Activated CD8-positive, alpha-beta memory T cell treated with anti-CD3 and anti-CD28 coated beads for 24 hours (primary cell): Measurements from ENCODE around the gene PLEKHO2.

ENCODE experiments used
- DNase-seq: peaks from one replicate; pipeline ENCODE4 v3.0.0-alpha.2; 2020

Gene PLEKHO2

GRCh38 chr15:64895285-64896065, 53.8 kb downstream of the PLEKHO2 start:
- DNase-seq = peak; percentile 71

DNA sequence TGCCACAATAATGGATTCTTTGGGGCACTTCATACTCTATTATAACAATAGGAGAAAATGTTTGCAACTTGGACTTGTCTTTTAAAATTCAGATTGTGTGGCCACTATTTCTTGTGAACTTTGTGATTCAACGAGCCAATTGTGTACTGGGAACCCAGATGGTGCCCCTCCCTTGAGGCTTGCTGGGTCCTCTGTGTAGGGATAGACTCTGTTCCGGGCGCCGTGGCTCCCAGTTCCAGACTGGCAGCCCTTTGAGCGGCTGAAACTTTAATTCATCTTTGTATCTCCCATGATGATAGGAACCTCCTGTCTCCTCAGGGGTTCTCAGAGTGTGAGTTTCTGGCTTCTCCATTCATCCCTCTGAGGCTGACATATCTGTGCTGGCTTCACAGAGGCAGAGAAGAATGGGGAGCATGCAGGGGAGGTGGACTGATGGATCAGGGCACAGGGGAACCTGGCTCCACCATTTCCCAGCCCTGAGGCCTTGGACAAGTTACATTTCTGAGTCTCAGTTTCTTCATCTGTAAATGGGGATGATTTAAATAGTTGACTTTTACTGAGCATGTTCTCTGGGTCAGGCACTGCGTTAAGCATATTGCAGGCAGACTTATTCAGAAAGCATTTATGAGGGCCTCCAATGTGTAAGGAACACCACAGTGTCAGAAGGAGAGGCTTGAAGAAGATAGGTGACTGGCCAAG, 54.8 kb downstream of the PLEKHO2 start:
- no peak for DNase-seq

DNA sequence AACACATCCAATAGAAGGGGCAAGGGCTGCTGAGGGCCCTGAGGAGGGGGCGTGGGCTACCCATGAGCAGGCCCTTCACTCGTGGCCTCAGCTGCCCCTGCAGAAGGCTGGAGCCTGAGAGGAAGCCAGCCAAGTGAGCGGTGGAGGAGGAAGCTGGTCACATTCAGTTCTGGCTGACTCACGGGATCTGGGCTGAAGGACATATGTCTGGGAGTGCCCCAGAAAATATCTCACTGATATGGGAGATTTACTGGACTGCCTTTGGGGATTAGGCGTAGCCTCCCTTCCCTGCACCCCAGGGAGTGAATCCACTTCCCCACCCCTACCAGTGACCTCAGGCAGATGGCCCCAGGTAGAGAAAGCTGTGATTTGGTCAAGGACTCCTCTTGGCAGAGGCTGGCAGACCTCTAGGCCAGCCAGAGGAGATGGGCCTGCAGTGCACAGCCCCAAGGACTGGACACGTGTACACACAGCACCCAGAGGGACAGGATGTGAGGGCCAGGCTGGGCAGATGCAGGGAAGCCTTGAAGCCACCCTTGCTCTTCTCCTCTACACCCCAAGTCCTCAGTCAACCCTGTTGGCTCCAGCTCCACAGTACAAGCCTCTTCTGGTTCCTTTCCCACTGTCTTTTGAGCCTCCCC, 55.8 kb downstream of the PLEKHO2 start:
- no peak for DNase-seq

- DNase-seq = no peak
Observed at GRCh38 chr15:64898406-64898805, 56.7 kb downstream of the PLEKHO2 start.

DNA sequence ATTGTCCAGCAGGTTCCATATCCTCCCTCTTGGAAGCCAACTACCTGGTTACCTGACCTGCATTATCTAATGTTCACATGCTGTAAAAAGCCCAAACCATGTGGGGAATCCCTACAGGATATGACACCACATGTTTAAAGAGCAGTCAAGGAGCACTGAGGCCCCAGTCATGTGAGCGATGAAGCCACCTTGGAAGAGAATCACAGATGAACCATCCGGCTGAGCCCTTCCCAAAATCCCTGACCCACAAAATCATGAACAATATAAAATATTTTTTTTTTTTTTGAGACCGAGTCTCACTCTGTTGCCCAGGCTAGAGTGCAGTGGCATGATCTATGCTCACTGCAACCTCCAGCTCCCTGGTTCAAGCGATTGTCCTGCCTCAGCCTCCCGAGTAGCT, 59.4 kb downstream of the PLEKHO2 start:
- DNase-seq = no peak

GRCh38 chr15:64901914-64902313, 60.2 kb downstream of the PLEKHO2 start:
- no peak for DNase-seq

- no peak for DNase-seq
Observed at GRCh38 chr15:64902863-64903262, 61.1 kb downstream of the PLEKHO2 start.

- no peak for DNase-seq
Observed at GRCh38 chr15:64903326-64903950, 61.7 kb downstream of the PLEKHO2 start.

DNA sequence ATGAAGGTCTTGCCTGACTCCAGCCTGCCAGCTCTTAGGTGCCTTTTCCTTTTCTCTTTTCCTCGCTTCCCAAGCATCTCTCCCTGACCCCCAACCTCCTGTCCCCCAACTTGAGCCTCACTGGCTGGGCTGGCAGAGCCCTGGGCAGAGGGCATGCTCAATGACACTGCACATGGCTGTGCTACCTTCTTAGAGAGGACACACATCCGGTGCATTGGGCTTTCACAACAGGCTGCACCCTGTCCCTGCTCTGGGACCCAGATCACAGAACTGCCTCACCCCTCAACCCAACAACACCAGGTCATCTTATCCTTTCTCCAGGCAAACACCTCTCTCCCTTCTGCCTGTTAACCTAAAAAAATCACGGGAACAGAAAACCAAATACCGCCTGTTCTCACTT, 62.5 kb downstream of the PLEKHO2 start:
- DNase-seq = no peak

- peak; percentile 91 for DNase-seq
Observed at GRCh38 chr15:64905119-64905831, 63.6 kb downstream of the PLEKHO2 start.

GRCh38 chr15:64905941-64906340, 64.2 kb downstream of the PLEKHO2 start:
- no peak for DNase-seq

DNA sequence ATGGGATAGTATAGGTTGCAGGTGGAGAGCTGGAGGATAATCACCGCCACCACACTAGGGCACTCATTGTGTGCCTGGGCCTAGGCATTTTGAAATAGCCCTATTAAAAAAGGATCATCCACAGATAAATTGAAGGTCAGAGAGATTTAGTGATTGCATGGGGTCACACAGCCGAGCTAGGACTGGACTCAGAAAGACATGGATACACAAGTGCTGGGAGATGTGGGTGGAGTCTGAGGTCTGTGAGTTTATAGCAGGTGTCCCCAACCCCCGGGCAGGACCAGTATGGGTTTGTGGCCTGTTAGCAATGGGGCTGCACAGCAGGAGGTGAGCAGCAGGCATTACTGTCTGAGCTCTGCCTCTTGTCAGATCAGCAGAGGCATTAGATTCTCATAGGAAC, 64.7 kb downstream of the PLEKHO2 start:
- no peak for DNase-seq

DNA sequence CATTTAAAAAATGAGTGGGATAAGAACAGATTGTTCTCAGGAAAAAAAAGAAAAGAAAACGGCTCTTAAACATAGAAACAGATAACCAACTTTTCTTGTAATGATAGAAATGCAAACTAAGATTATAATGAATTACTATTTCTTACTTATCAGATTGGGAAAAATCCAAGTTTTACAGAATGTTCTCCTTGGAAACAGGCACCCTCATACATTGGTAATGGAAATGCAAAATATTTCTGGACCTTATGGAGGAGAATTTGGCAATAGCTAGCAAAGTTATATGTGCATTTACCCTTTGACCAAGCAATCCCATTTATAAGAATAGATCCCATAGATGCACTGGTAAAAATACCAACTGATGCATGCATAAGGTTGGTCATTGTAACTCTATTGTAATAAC, 66.3 kb downstream of the PLEKHO2 start:
- DNase-seq = no peak

GRCh38 chr15:64909546-64909945, 67.8 kb downstream of the PLEKHO2 start:
- no peak for DNase-seq

GRCh38 chr15:64911311-64912186, 69.8 kb downstream of the PLEKHO2 start, which contains the start of gene ANKDD1A:
ANKDD1A (plus strand) TSS chr15:64911902; CDS start chr15:64911931, 29 bp downstream.
- peak; percentile 72 for DNase-seq

GRCh38 chr15:64912379-64913325, 70.9 kb downstream of the PLEKHO2 start:
- no peak for DNase-seq

DNA sequence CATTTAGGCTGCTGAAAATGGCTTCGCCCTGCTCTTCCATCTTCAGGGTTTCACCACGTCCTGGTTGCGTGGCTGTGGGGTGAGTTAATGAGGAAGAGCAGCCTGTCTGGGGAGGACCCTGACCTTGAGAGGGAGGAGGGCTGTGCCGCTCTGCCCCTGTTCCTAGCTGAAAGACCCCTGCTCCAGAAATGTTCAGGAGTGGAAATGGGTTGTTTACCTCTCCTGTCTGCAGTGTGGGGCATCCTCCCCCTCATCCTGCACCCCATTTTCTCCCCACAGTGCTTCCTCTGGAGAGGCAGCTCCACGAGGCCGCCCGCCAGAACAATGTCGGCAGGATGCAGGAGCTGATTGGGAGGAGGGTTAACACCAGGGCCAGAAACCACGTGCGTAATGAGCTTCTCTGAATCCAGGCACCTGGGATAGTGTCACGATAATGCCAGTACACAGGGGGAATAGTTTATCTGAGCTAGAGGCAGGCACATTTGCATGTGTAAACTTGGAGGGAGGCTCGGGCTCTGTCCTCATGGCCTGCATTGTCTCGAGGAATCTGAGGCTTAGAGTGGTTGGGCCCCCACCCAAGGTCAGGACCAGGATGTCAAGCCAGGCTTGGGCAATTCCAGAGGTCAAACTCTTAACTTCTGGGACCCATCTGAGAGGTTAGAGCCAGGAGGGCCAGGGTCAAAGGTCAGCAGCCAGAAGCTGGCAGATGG, 74.0 kb downstream of the PLEKHO2 start:
- no peak for DNase-seq

DNA sequence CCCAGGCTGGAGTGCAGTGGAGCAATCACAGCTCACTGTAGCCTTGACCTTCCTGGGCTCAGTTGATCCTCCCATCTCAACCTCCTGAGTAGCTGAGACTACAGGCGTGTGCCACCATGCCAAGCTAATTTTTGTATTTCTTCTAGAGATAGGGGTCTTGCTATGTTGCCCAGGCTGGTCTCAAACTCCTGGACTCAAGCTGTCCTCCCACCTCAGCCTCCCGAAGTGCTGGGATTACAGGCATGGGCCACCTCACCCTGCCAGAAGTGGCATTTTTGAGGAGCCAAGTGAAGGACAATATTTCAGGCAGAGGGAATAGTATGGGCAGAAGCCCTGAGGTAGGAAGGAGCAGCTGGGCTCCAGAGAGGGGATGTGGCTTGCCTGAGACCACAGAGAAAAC, 74.7 kb downstream of the PLEKHO2 start:
- no peak for DNase-seq

- DNase-seq = no peak
Observed at GRCh38 chr15:64917211-64917610, 75.5 kb downstream of the PLEKHO2 start.
